Posterior vena cava (tissue), 2 donors: ENCODE data around the gene CHD5. TPM values are rescaled to one million over a fixed set of nuclear protein-coding genes. Genes with fewer than 3 reads are reported as not detected.
"Not testable (repeated sequence)": the region's sequence is repeated elsewhere in the genome, so short reads cannot be mapped to it uniquely, and the experiment has no call there.

Experiments used
- DNase-seq: peaks from one replicate; pipeline ENCODE4 v3.0.0-alpha.2; 2020; ENCODE audit warnings: low spot score
- intact Hi-C, 2 donors: fragments of 100-400 bp; cut with DNase I; formaldehyde crosslinking; loops; one replicate each; pipeline versions ENCODE4 v1.14.1 to v1.14.2; 2022 to 2023
- long read RNA-seq, 2 donors: library from polyadenylated mRNA; unstranded; transcript quantifications; one replicate each; pipeline ENCODE4 v2.0.0, GENCODE V29; 2020 to 2021
- total RNA-seq, 2 donors: library from RNA; stranded (reverse); fragmentation: NEBNext Ultra II Directional; extraction: Animal tissue kit (Norgen Biotek cat#: 25700); gene quantifications; one replicate each; pipeline ENCODE4 v1.2.1, GENCODE V29; 2021
- donor health status: DM: yes; HTN: yes; CAD: no.
- donor health status: DM: yes; HTN: yes; CAD: no.

CHD5 gene
- total RNA-seq = 1 to 10 TPM; 1.4 to 2.4 TPM
- long read RNA-seq, donor 1, partial matches to known transcripts = 0 of 1 reads
- long read RNA-seq, donor 1, other reads (novel, unspliced or antisense) = 1 of 1 reads
- long read RNA-seq, donor 2, partial matches to known transcripts = 0 of 2 reads
- long read RNA-seq, donor 2, other reads (novel, unspliced or antisense) = 2 of 2 reads

GRCh38 chr1:6180268-6180706 lies at the start of gene CHD5:
TSS of gene CHD5 (minus strand) at chr1:6180321. CDS start at chr1:6180023, 298 bp downstream.
- no peak for DNase-seq
- intact Hi-C loops = no loop called here

- DNase-seq = no peak
- intact Hi-C loops = no loop called here
These were observed 45.5 kb upstream of the CHD5 start for GRCh38 chr1:6225651-6226050.

GRCh38 chr1:6224718-6225117 lies 44.6 kb upstream of the CHD5 start:
- intact Hi-C loops = no loop called here

GRCh38 chr1:6223617-6224016 lies 43.5 kb upstream of the CHD5 start:
- no peak for DNase-seq
- intact Hi-C loops = no loop called here

More at GRCh38 chr1:6224718-6225117, 44.6 kb upstream of the CHD5 start:
- DNase-seq = no peak

- DNase-seq = no peak
- intact Hi-C loops = no loop called here
These were observed 42.5 kb upstream of the CHD5 start for GRCh38 chr1:6222636-6223035.

GRCh38 chr1:6221210-6221784 lies 41.2 kb upstream of the CHD5 start:
- DNase-seq = no peak
- intact Hi-C loops = no loop called here

- intact Hi-C loops = no loop called here
These were observed 40.1 kb upstream of the CHD5 start for GRCh38 chr1:6220236-6220635.

GRCh38 chr1:6219641-6220040 lies 39.5 kb upstream of the CHD5 start:
- intact Hi-C loops, DNase-seq: not testable (repeated sequence)

More at GRCh38 chr1:6220236-6220635, 40.1 kb upstream of the CHD5 start:
- no peak for DNase-seq

GRCh38 chr1:6218375-6219164 lies 38.4 kb upstream of the CHD5 start:
- intact Hi-C loops = no loop called here
- DNase-seq = no peak

- intact Hi-C loops = no loop called here
These were observed 32.3 kb upstream of the CHD5 start for GRCh38 chr1:6212193-6212959.

GRCh38 chr1:6211731-6212130 lies 31.6 kb upstream of the CHD5 start:
- intact Hi-C loops = no loop called here
- DNase-seq = no peak

More at GRCh38 chr1:6212193-6212959, 32.3 kb upstream of the CHD5 start:
- no peak for DNase-seq

GRCh38 chr1:6210591-6211355 lies 30.7 kb upstream of the CHD5 start:
- intact Hi-C loops = no loop called here
- DNase-seq = no peak

- DNase-seq = no peak
- intact Hi-C loops = loop anchor here in 1 of 2 donors (5.0 kb wide), 1 partner anchor 32 kb away; the partner anchor contains the start of gene HES3
These were observed 29.8 kb upstream of the CHD5 start for GRCh38 chr1:6209661-6210580.

- DNase-seq = peak; percentile 86
- intact Hi-C loops = loop anchor here in 1 of 2 donors (5.0 kb wide), 1 partner anchor 33 kb away; the partner anchor contains the start of gene HES3
These were observed 28.9 kb upstream of the CHD5 start for GRCh38 chr1:6208723-6209660.

GRCh38 chr1:6207921-6208320 lies 27.8 kb upstream of the CHD5 start:
- DNase-seq = no peak
- intact Hi-C loops = loop anchor here in 1 of 2 donors (5.0 kb wide), 1 partner anchor 34 kb away; the partner anchor contains the start of gene HES3

- intact Hi-C loops = loop anchor here in 1 of 2 donors (5.0 kb wide), 1 partner anchor 35 kb away; the partner anchor contains the start of gene HES3
- DNase-seq = no peak
These were observed 27.2 kb upstream of the CHD5 start for GRCh38 chr1:6207075-6207885.
